Testis (tissue), 3 donors: ENCODE data around the gene CLIP4. TPM values are rescaled to one million over a fixed set of nuclear protein-coding genes. Genes with fewer than 3 reads are reported as not detected.

Source experiments
- DNase-seq: peaks from one replicate; pipeline ENCODE4 v3.0.0-alpha.2; 2019
- H3K27ac ChIP-seq, 2 donors: fragments of 200-600 bp; sonication (generic); one replicate each; pipeline ENCODE4 v1.5.1; 2019
- H3K27me3 ChIP-seq: fragments of 200-600 bp; sonication (generic); one replicate; pipeline ENCODE4 v1.5.1; 2019
- H3K36me3 ChIP-seq: fragments of 200-600 bp; sonication (generic); one replicate; pipeline ENCODE4 v1.5.1; 2017; ENCODE audit warnings: low read depth; ENCODE audit errors: missing control alignments
- H3K4me1 ChIP-seq: fragments of 200-600 bp; sonication (generic); one replicate; pipeline ENCODE4 v1.5.1; 2019
- H3K4me3 ChIP-seq, 2 donors: fragments of 200-600 bp; sonication (generic); one replicate each; pipeline ENCODE4 v1.5.1; 2017 to 2019
- H3K9me3 ChIP-seq: fragments of 200-600 bp; sonication (generic); one replicate; pipeline ENCODE4 v1.5.1; 2017
- POLR2A ChIP-seq: fragments of 450-650 bp; IDR thresholded peaks from one replicate; pipeline ENCODE4 v1.6.1; 2017; ENCODE audit warnings: antibody characterized with exemption, mild to moderate bottlenecking, moderate library complexity
- WGBS, 2 donors: methylation state at CpG; one replicate each; pipeline ENCODE4 v1.1.5; 2018; 5-methylcytosine and 5-hydroxymethylcytosine counted together
- intact Hi-C: fragments of 100-400 bp; cut with DNase I; formaldehyde crosslinking; loops from one replicate; pipeline ENCODE4 v1.15.1; 2023; ENCODE audit warnings: low total_unique reads
- polyA plus RNA-seq: library from polyadenylated mRNA; stranded (reverse); fragments of 350-450 nt; fragmentation: Illumina TruSeq; extraction: RNeasy Lipid Tissue Mini Kit (QIAGEN cat#74804); gene quantifications from one replicate; pipeline ENCODE4 v1.2.3, GENCODE V29; 2014; ENCODE audit warnings: low read depth, low replicate concordance; ENCODE audit not compliant: insufficient read depth
- total RNA-seq, 2 donors: library from RNA; depleted of rRNA; stranded (reverse); fragments of >200 nt; gene quantifications; one replicate each; pipeline ENCODE4 v1.2.3, GENCODE V29; 2016
- TF ChIP-seq, protein P1 (sequence below), 3 experiments: fragments of 450-650 bp in 2 of 3; fragments of 200-600 bp in 1 of 3; sonication (generic) in 1 of 3; IDR thresholded peaks; one replicate each; pipeline ENCODE4 v1.5.1; 2016 to 2019; ENCODE audit warnings: antibody characterized with exemption in 3 of 3, mild to moderate bottlenecking in 2 of 3, moderate library complexity in 1 of 3

The CLIP4 gene
- total and polyA plus RNA-seq, 3 donors from 2014 or later, result 38.2 to 54.3 (median 43.1) TPM

DNA sequence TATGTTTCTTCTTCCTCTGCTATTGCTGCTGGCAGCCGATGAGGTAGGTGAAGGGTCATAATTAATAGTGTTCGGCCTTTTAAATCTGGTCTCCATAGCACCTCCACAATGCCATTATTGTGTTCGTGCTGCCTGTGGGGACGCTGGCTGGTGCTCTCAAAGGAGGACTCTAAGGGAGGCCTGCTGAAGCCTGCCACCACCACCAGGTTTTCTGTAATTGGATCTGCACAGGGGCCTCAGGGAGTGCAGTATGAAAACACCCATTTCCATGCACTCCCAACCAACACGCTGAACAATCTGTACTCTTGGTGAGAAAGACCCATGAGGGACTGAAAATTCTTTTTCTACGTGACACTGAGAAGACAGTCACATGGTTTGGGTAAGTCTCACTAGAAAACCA is 17.6 kb upstream of the CLIP4 start:
- Histone ChIP-seq H3K27ac (no peak overlapping the region), H3K4me1 (no peaks in the 10 kb centered on the region), H3K27me3 (no peaks in the 10 kb centered on the region), H3K9me3 (no peaks in the 10 kb centered on the region), H3K36me3 (no peaks in the 10 kb centered on the region), H3K4me3 (no peak overlapping the region)
- intact Hi-C loops, result no loop called here
- TF ChIP-seq, protein P1, sequence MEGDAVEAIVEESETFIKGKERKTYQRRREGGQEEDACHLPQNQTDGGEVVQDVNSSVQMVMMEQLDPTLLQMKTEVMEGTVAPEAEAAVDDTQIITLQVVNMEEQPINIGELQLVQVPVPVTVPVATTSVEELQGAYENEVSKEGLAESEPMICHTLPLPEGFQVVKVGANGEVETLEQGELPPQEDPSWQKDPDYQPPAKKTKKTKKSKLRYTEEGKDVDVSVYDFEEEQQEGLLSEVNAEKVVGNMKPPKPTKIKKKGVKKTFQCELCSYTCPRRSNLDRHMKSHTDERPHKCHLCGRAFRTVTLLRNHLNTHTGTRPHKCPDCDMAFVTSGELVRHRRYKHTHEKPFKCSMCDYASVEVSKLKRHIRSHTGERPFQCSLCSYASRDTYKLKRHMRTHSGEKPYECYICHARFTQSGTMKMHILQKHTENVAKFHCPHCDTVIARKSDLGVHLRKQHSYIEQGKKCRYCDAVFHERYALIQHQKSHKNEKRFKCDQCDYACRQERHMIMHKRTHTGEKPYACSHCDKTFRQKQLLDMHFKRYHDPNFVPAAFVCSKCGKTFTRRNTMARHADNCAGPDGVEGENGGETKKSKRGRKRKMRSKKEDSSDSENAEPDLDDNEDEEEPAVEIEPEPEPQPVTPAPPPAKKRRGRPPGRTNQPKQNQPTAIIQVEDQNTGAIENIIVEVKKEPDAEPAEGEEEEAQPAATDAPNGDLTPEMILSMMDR (IDR thresholded peaks at IDR 0.05), result no peak
- TF ChIP-seq POLR2A, result no peak
- 83 to 85% methylated on average over 6 of the region's 6 CpGs for WGBS, 2 donors
- no peak for DNase-seq

DNA sequence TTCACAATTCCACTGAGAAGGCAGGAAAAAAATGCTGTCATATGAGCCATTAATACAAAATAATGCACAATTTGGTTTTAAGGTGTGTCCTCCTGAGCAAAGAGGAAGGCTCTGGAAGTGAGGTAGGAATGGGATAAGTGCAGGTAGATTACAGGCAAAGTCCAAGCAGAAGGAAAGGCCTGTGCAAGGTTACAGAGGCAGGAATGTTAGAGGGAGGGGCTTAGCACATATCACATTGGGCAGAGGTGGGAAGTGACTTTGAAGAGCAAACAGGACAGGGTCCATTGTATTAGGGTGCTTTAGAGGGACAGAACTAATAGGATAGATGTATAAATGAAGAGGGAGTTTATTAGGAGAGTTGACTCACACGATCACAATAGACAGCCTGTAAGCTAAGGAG is 14.7 kb upstream of the CLIP4 start:
- Histone ChIP-seq H3K36me3 (no peaks in the 10 kb centered on the region), H3K9me3 (no peaks in the 10 kb centered on the region), H3K4me1 (no peaks in the 10 kb centered on the region), H3K27ac (no peak overlapping the region), H3K27me3 (no peaks in the 10 kb centered on the region), H3K4me3 (no peak overlapping the region)
- no peak for TF ChIP-seq POLR2A
- TF ChIP-seq, protein P1 (IDR thresholded peaks at IDR 0.05), result no peak
- 100% methylated on average over 1 of the region's 1 CpG for WGBS, 2 donors
- intact Hi-C loops, result no loop called here
- DNase-seq, result no peak

DNA sequence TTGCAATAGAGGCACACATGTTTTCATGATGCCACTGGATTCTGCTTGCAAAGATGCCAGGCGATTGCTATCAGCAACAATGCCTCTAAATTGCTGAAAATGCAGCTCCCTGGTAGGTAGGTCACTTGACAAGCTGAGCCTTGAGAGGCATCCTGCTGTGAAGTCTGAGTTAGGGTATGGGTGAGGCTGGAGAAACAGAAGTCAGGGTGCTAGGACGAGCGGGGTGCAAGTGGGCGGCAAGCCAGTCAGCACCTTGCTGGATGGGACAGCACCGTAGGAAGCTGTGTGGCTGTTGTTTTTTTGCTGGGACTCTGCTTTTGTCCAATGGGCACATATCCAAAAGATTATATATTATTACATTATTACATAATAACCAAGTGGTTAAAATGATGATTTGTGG is 10.5 kb upstream of the CLIP4 start:
- DNase-seq, result no peak
- intact Hi-C loops, result no loop called here
- no peaks in the 10 kb centered on the region for H3K27me3 ChIP-seq

DNA sequence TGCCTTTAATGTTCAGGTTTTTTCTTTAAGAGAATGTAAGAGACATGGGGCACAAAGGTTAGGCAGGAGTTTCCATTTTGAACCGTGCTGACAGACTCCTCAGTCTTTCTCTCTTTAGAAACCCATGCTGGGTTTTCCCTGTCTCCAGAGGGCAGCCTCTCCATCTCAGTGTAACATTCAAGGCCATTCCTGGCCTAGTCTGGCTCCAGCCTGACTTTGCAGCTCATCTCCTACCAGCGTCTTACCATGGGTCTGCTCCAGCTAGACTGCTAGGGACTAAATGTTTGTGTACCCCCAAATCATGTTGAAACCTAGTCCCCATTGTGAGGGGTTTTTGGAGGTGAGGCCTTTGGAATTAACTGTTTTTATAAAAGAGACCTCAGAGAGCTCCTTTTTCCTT is 9.8 kb upstream of the CLIP4 start:
- 40 to 48% methylated on average over 2 of the region's 2 CpGs for WGBS, 2 donors
- Histone ChIP-seq H3K27ac (no peak overlapping the region), H3K36me3 (no peaks in the 10 kb centered on the region), H3K4me3 (no peak overlapping the region), H3K4me1 (no peaks in the 10 kb centered on the region), H3K9me3 (no peaks in the 10 kb centered on the region), H3K27me3 (no peaks in the 10 kb centered on the region)
- TF ChIP-seq, protein P1 (IDR thresholded peaks at IDR 0.05), result no peak
- TF ChIP-seq POLR2A, result no peak
- DNase-seq, result peak; percentile 22
- intact Hi-C loops, result no loop called here

More for the DNA sequence above, 10.5 kb upstream of the CLIP4 start:
- no peaks in the 10 kb centered on the region for H3K9me3 ChIP-seq
- H3K4me1 ChIP-seq, result no peaks in the 10 kb centered on the region
- H3K27ac ChIP-seq, result no peak overlapping the region
- 78 to 81% methylated on average over 5 of the region's 5 CpGs for WGBS, 2 donors
- TF ChIP-seq, protein P1 (IDR thresholded peaks at IDR 0.05), result no peak
- no peak for TF ChIP-seq POLR2A
- no peak overlapping the region for H3K4me3 ChIP-seq
- no peaks in the 10 kb centered on the region for H3K36me3 ChIP-seq

DNA sequence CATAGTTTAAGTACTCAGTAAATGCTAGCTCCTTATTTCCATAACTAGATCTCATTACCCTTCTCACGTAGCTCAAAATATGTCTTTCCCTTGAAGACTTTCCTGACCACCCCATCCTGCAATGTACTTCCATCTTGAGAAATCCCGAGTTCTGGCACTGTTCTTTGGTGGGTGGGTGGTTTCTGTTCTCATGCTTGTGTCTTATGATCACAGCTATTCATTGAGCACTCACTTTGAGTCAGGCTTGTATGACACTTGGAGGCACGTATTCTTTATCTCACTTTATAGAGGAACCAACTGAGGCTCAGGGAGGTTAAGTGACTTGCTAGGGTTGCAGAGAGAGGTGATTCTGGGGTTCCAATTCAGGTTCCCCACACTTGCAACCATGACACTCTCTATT is 9.0 kb upstream of the CLIP4 start:
- WGBS, 2 donors, result 90 to 96% methylated on average over 3 of the region's 3 CpGs
- no peaks in the 10 kb centered on the region for H3K36me3 ChIP-seq
- no peaks in the 10 kb centered on the region for H3K27me3 ChIP-seq
- no peak for DNase-seq
- H3K27ac ChIP-seq, result no peak overlapping the region
- no peaks in the 10 kb centered on the region for H3K4me1 ChIP-seq
- TF ChIP-seq, protein P1 (IDR thresholded peaks at IDR 0.05), result no peak
- TF ChIP-seq POLR2A, result no peak
- no peaks in the 10 kb centered on the region for H3K9me3 ChIP-seq
- no peak overlapping the region for H3K4me3 ChIP-seq
- intact Hi-C loops, result no loop called here
